WTC11 (cell line): Measurements from ENCODE around the gene FRK. TPM values are rescaled to one million over a fixed set of nuclear protein-coding genes. Genes with fewer than 3 reads are reported as not detected.

Experiments used
- ATAC-seq: fragments of 200-7000 bp; cut with Tn5 transposase; 2 replicates; pipeline ENCODE4 v1.10.0; 2021; ENCODE audit warnings: mild to moderate bottlenecking, moderate library complexity
- CTCF ChIA-PET: fragments of 300-600 bp; sonication (Branson Sonifier 250); formaldehyde crosslinking; loops from one replicate; lab custom pipeline; 2021; ENCODE audit warnings: antibody characterized with exemption; lab: Charles Lee
- POLR2A ChIA-PET: fragments of 350-600 bp; sonication (Branson Sonifier 250); formaldehyde crosslinking; loops from one replicate; lab custom pipeline; 2021; ENCODE audit warnings: antibody characterized with exemption; lab: Charles Lee
- DNase-seq: peaks from one replicate; pipeline ENCODE4 v3.0.0; 2021; ENCODE audit warnings: low spot score
- H3K27ac Mint-ChIP-seq: 2 replicates; pipeline ENCODE4 v1.8.0; 2021; ENCODE audit warnings: mixed read lengths
- H3K27me3 Mint-ChIP-seq: 2 replicates; pipeline ENCODE4 v1.8.0; 2021; ENCODE audit warnings: low read depth, mild to moderate bottlenecking, moderate library complexity, mixed read lengths
- H3K36me3 Mint-ChIP-seq: 2 replicates; pipeline ENCODE4 v1.8.0; 2021; ENCODE audit warnings: mixed read lengths
- H3K4me1 Mint-ChIP-seq: 2 replicates; pipeline ENCODE4 v1.8.0; 2022; ENCODE audit warnings: mixed read lengths
- H3K4me3 Mint-ChIP-seq: 2 replicates; pipeline ENCODE4 v1.8.0; 2021; ENCODE audit warnings: mild to moderate bottlenecking, moderate library complexity, mixed read lengths
- H3K9me3 Mint-ChIP-seq: 2 replicates; pipeline ENCODE4 v1.8.0; 2021; ENCODE audit warnings: mixed read lengths
- CBFB ChIP-seq: sonication (generic); formaldehyde crosslinking; IDR thresholded peaks from 2 replicates; pipeline ENCODE4 v1.8.1; 2022; ENCODE audit warnings: mild to moderate bottlenecking, low read depth, missing genetic modification reagents
- CREB1 ChIP-seq: sonication (generic); formaldehyde crosslinking; IDR thresholded peaks from 2 replicates; pipeline ENCODE4 v1.8.0; 2023; ENCODE audit warnings: mild to moderate bottlenecking, missing genetic modification reagents
- E2F4 ChIP-seq: sonication (generic); formaldehyde crosslinking; IDR thresholded peaks from 2 replicates; pipeline ENCODE4 v1.8.1; 2022; ENCODE audit warnings: low read depth, mild to moderate bottlenecking, moderate library complexity, missing genetic modification reagents, borderline replicate concordance
- EMX1 ChIP-seq: fragments of 250-450 bp; sonication (Bioruptor Pico); IDR thresholded peaks from 2 replicates; pipeline ENCODE4 v1.8.0; 2021; ENCODE audit warnings: mild to moderate bottlenecking
- GABPB1 ChIP-seq: sonication (generic); formaldehyde crosslinking; IDR thresholded peaks from 2 replicates; pipeline ENCODE4 v1.8.1; 2023; ENCODE audit warnings: mild to moderate bottlenecking, missing genetic modification reagents
- GRHL2 ChIP-seq: fragments of 250-450 bp; sonication (Bioruptor Pico); IDR thresholded peaks from 2 replicates; pipeline ENCODE4 v1.8.0; 2022; ENCODE audit warnings: mild to moderate bottlenecking, moderate library complexity; ENCODE audit not compliant: insufficient replicate concordance, severe bottlenecking
- GTF2I ChIP-seq: fragments of 250-450 bp; sonication (Bioruptor Pico); conservative IDR thresholded peaks from 2 replicates; pipeline ENCODE4 v1.4.0; 2021; ENCODE audit warnings: mild to moderate bottlenecking
- MXD4 ChIP-seq: fragments of 250-450 bp; sonication (Bioruptor Pico); IDR thresholded peaks from 2 replicates; pipeline ENCODE4 v1.8.0; 2021; ENCODE audit warnings: mild to moderate bottlenecking, moderate library complexity, borderline replicate concordance
- NFE2L1 ChIP-seq: sonication (generic); formaldehyde crosslinking; IDR thresholded peaks from 2 replicates; pipeline ENCODE4 v1.8.1; 2023; ENCODE audit warnings: missing genetic modification reagents
- SMAD4 ChIP-seq: sonication (generic); formaldehyde crosslinking; IDR thresholded peaks from 2 replicates; pipeline ENCODE4 v1.8.0; 2022; ENCODE audit warnings: mild to moderate bottlenecking, missing genetic modification reagents
- SP1 ChIP-seq: sonication (generic); formaldehyde crosslinking; conservative IDR thresholded peaks from 2 replicates; pipeline ENCODE4 v1.8.1; 2022; ENCODE audit warnings: missing genetic modification reagents
- TEAD1 ChIP-seq: sonication (generic); formaldehyde crosslinking; IDR thresholded peaks from 2 replicates; pipeline ENCODE4 v1.8.0; 2022; ENCODE audit warnings: mild to moderate bottlenecking, missing genetic modification reagents
- USF2 ChIP-seq: sonication (generic); formaldehyde crosslinking; IDR thresholded peaks from 2 replicates; pipeline ENCODE4 v1.8.1; 2023; ENCODE audit warnings: mild to moderate bottlenecking, missing genetic modification reagents, moderate library complexity
- ZNF121 ChIP-seq: sonication (generic); formaldehyde crosslinking; IDR thresholded peaks from 2 replicates; pipeline ENCODE4 v1.8.0; 2023; ENCODE audit warnings: missing genetic modification reagents
- ZNF317 ChIP-seq: sonication (generic); formaldehyde crosslinking; IDR thresholded peaks from 2 replicates; pipeline ENCODE4 v1.8.1; 2023; ENCODE audit warnings: low read depth, mild to moderate bottlenecking, moderate library complexity, missing genetic modification reagents, borderline replicate concordance
- total RNA-seq: library from RNA; stranded (reverse); gene quantifications from 3 replicates; pipeline ENCODE4 v1.2.3, GENCODE V29; 2021
- TF ChIP-seq, protein P1 (sequence below): sonication (generic); formaldehyde crosslinking; IDR thresholded peaks from 2 replicates; pipeline ENCODE4 v1.8.0; 2022; ENCODE audit warnings: missing genetic modification reagents
- TF ChIP-seq, protein P2 (sequence below): fragments of 250-450 bp; sonication (Bioruptor Pico); IDR thresholded peaks from 2 replicates; pipeline ENCODE4 v1.8.0; 2021; ENCODE audit warnings: mild to moderate bottlenecking
- TF ChIP-seq, protein P3 (sequence below): sonication (generic); formaldehyde crosslinking; IDR thresholded peaks from 2 replicates; pipeline ENCODE4 v1.8.1; 2022; ENCODE audit warnings: mild to moderate bottlenecking, moderate library complexity, missing genetic modification reagents
- TF ChIP-seq, protein P4 (sequence below): sonication (generic); formaldehyde crosslinking; conservative IDR thresholded peaks from 2 replicates; pipeline ENCODE4 v1.8.1; 2023; ENCODE audit warnings: mild to moderate bottlenecking, low read depth, missing genetic modification reagents, moderate library complexity
- TF ChIP-seq, protein P5 (sequence below): sonication (generic); formaldehyde crosslinking; IDR thresholded peaks from 2 replicates; pipeline ENCODE4 v1.8.0; 2022; ENCODE audit warnings: mild to moderate bottlenecking, missing genetic modification reagents

Gene FRK
- total RNA-seq, 1 experiment from 2014 or later: 0.13 TPM

- TF ChIP-seq, protein P1, sequence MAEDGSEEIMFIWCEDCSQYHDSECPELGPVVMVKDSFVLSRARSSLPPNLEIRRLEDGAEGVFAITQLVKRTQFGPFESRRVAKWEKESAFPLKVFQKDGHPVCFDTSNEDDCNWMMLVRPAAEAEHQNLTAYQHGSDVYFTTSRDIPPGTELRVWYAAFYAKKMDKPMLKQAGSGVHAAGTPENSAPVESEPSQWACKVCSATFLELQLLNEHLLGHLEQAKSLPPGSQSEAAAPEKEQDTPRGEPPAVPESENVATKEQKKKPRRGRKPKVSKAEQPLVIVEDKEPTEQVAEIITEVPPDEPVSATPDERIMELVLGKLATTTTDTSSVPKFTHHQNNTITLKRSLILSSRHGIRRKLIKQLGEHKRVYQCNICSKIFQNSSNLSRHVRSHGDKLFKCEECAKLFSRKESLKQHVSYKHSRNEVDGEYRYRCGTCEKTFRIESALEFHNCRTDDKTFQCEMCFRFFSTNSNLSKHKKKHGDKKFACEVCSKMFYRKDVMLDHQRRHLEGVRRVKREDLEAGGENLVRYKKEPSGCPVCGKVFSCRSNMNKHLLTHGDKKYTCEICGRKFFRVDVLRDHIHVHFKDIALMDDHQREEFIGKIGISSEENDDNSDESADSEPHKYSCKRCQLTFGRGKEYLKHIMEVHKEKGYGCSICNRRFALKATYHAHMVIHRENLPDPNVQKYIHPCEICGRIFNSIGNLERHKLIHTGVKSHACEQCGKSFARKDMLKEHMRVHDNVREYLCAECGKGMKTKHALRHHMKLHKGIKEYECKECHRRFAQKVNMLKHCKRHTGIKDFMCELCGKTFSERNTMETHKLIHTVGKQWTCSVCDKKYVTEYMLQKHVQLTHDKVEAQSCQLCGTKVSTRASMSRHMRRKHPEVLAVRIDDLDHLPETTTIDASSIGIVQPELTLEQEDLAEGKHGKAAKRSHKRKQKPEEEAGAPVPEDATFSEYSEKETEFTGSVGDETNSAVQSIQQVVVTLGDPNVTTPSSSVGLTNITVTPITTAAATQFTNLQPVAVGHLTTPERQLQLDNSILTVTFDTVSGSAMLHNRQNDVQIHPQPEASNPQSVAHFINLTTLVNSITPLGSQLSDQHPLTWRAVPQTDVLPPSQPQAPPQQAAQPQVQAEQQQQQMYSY (CRISPR knock-in tag): no peak
- TF ChIP-seq CBFB (no peak), USF2 (CRISPR knock-in tag) (no peak), ZNF121 (CRISPR knock-in tag) (no peak), MXD4 (CRISPR knock-in tag) (no peak), GRHL2 (CRISPR knock-in tag) (no peak), GABPB1 (no peak), TEAD1 (no peak)
- TF ChIP-seq, protein P2, sequence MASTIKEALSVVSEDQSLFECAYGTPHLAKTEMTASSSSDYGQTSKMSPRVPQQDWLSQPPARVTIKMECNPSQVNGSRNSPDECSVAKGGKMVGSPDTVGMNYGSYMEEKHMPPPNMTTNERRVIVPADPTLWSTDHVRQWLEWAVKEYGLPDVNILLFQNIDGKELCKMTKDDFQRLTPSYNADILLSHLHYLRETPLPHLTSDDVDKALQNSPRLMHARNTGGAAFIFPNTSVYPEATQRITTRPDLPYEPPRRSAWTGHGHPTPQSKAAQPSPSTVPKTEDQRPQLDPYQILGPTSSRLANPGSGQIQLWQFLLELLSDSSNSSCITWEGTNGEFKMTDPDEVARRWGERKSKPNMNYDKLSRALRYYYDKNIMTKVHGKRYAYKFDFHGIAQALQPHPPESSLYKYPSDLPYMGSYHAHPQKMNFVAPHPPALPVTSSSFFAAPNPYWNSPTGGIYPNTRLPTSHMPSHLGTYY: no peak
These were observed 172.8 kb downstream of the FRK start (continued) for GRCh38 chr6:115887891-115888290.

- H3K4me1 Mint-ChIP-seq: no peaks in the 10 kb centered on the region
- no peak overlapping the region for H3K27ac Mint-ChIP-seq
- no peaks in the 10 kb centered on the region for H3K27me3 Mint-ChIP-seq
- H3K9me3 Mint-ChIP-seq: peaks cover 6% of the 10 kb centered on the region
- no peak for TF ChIP-seq GTF2I (CRISPR knock-in tag)
- TF ChIP-seq CREB1 (CRISPR knock-in tag): no peak
- POLR2A ChIA-PET: no interaction called here
- CTCF ChIA-PET: no interaction called here
- DNase-seq: no peak
- no peak overlapping the region for H3K4me3 Mint-ChIP-seq
- ATAC-seq: no peak
- no peaks in the 10 kb centered on the region for H3K36me3 Mint-ChIP-seq
These were observed 174.9 kb downstream of the FRK start for GRCh38 chr6:115885636-115886366.

GRCh38 chr6:115882771-115883170, 177.9 kb downstream of the FRK start:
- ChIA-PET CTCF (no interaction called here), POLR2A (no interaction called here)
- no peaks in the 10 kb centered on the region for H3K27me3 Mint-ChIP-seq
- TF ChIP-seq, protein P3, sequence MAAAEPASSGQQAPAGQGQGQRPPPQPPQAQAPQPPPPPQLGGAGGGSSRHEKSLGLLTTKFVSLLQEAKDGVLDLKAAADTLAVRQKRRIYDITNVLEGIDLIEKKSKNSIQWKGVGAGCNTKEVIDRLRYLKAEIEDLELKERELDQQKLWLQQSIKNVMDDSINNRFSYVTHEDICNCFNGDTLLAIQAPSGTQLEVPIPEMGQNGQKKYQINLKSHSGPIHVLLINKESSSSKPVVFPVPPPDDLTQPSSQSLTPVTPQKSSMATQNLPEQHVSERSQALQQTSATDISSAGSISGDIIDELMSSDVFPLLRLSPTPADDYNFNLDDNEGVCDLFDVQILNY (CRISPR knock-in tag): no peak
- no peak for TF ChIP-seq ZNF317 (CRISPR knock-in tag)
- no peak for TF ChIP-seq SMAD4 (CRISPR knock-in tag)
- TF ChIP-seq, protein P4, sequence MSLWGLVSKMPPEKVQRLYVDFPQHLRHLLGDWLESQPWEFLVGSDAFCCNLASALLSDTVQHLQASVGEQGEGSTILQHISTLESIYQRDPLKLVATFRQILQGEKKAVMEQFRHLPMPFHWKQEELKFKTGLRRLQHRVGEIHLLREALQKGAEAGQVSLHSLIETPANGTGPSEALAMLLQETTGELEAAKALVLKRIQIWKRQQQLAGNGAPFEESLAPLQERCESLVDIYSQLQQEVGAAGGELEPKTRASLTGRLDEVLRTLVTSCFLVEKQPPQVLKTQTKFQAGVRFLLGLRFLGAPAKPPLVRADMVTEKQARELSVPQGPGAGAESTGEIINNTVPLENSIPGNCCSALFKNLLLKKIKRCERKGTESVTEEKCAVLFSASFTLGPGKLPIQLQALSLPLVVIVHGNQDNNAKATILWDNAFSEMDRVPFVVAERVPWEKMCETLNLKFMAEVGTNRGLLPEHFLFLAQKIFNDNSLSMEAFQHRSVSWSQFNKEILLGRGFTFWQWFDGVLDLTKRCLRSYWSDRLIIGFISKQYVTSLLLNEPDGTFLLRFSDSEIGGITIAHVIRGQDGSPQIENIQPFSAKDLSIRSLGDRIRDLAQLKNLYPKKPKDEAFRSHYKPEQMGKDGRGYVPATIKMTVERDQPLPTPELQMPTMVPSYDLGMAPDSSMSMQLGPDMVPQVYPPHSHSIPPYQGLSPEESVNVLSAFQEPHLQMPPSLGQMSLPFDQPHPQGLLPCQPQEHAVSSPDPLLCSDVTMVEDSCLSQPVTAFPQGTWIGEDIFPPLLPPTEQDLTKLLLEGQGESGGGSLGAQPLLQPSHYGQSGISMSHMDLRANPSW (CRISPR knock-in tag): no peak
- no peak for TF ChIP-seq NFE2L1 (CRISPR knock-in tag)
- TF ChIP-seq SP1 (CRISPR knock-in tag): no peak
- TF ChIP-seq, protein P5, sequence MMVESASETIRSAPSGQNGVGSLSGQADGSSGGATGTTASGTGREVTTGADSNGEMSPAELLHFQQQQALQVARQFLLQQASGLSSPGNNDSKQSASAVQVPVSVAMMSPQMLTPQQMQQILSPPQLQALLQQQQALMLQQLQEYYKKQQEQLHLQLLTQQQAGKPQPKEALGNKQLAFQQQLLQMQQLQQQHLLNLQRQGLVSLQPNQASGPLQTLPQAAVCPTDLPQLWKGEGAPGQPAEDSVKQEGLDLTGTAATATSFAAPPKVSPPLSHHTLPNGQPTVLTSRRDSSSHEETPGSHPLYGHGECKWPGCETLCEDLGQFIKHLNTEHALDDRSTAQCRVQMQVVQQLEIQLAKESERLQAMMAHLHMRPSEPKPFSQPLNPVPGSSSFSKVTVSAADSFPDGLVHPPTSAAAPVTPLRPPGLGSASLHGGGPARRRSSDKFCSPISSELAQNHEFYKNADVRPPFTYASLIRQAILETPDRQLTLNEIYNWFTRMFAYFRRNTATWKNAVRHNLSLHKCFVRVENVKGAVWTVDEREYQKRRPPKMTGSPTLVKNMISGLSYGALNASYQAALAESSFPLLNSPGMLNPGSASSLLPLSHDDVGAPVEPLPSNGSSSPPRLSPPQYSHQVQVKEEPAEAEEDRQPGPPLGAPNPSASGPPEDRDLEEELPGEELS: no peak
- no peak for TF ChIP-seq E2F4 (CRISPR knock-in tag)
- no peak for TF ChIP-seq EMX1 (CRISPR knock-in tag)

More at GRCh38 chr6:115882771-115883170, 177.9 kb downstream of the FRK start:
- DNase-seq (no peak), ATAC-seq (no peak)
- no peaks in the 10 kb centered on the region for H3K4me1 Mint-ChIP-seq
- no peak overlapping the region for H3K4me3 Mint-ChIP-seq
- H3K27ac Mint-ChIP-seq: no peak overlapping the region
- no peaks in the 10 kb centered on the region for H3K36me3 Mint-ChIP-seq
- H3K9me3 Mint-ChIP-seq: no peaks in the 10 kb centered on the region
